Neural progenitor cell (in vitro differentiated cells): ENCODE measurements around the gene CCNYL1.

ENCODE experiments used
- CTCF ChIP-seq: fragments of 200-600 bp; sonication (generic); IDR thresholded peaks from 2 replicates; pipeline ENCODE4 v1.5.1; 2017; ENCODE audit warnings: antibody characterized with exemption, mild to moderate bottlenecking
- EZH2 ChIP-seq: fragments of 200-600 bp; sonication (generic); IDR thresholded peaks from 2 replicates; pipeline ENCODE4 v1.6.1; 2017; ENCODE audit warnings: antibody characterized with exemption, mild to moderate bottlenecking, moderate library complexity
- EZH2phosphoT487 ChIP-seq: fragments of 200-600 bp; sonication (generic); IDR thresholded peaks from 2 replicates; pipeline ENCODE4 v1.6.1; 2017; ENCODE audit warnings: antibody characterized with exemption

GRCh38 chr2:207750345-207750744, 38.9 kb downstream of the CCNYL1 start:
- TF ChIP-seq EZH2 (no peak), CTCF (no peak), EZH2phosphoT487 (no peak)
